H1 (cell line): ENCODE measurements around the gene EED.

Source experiments
- EGR1 ChIP-seq: IDR thresholded peaks from 2 replicates; pipeline ENCODE4 v1.6.1; 2011; ENCODE audit warnings: low read depth, low read length, borderline replicate concordance
- KDM4A ChIP-seq: IDR thresholded peaks from one replicate; pipeline ENCODE4 v1.7.1; 2012; ENCODE audit warnings: low read depth, mild to moderate bottlenecking, moderate library complexity, low read length, inconsistent platforms; ENCODE audit not compliant: severe bottlenecking
- POLR2A ChIP-seq, 2 experiments: IDR thresholded peaks; 1 replicate in 1 of 2; 2 replicates in 1 of 2; pipeline ENCODE4 v1.6.1; 2011; ENCODE audit warnings: low read depth in 2 of 2, low read length in 2 of 2, mild to moderate bottlenecking in 2 of 2; ENCODE audit errors: control extremely low read depth in 1 of 2
- ZNF274 ChIP-seq: IDR thresholded peaks from 2 replicates; pipeline ENCODE4 v1.7.0; 2012; ENCODE audit warnings: low read length, borderline replicate concordance; ENCODE audit errors: extremely low read depth
- TF ChIP-seq, protein P1 (sequence below), 3 experiments: IDR thresholded peaks; 1 replicate in 2 of 3; 2 replicates in 1 of 3; pipeline versions ENCODE4 v1.5.1 to v1.6.1; 2011; ENCODE audit warnings: low read length in 3 of 3, mild to moderate bottlenecking in 3 of 3, inconsistent platforms in 2 of 3, low read depth in 1 of 3, moderate library complexity in 1 of 3; ENCODE audit not compliant: insufficient read depth in 1 of 3; ENCODE audit errors: control extremely low read depth in 1 of 3

DNA sequence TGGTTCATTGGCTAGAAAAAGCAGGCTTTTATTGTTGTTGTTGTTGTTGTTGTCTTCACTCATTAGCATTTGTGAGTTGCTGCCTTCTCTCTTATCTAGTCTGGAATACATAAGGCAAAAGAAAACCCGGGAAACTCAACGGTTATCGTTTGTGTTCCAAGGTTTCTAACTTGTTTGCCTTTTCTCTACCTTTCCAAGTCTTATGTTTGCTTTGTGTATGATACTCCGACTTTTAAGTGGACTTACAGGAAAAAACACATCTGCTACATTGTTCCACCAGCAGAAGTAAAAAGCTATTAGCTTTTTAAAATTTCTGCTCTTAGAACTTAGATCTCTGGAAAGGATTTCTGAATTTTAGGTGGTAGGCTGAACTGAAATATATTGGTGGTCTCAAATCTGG, 30.4 kb downstream of the EED start:
- TF ChIP-seq EGR1, result no peak
- TF ChIP-seq, protein P1, sequence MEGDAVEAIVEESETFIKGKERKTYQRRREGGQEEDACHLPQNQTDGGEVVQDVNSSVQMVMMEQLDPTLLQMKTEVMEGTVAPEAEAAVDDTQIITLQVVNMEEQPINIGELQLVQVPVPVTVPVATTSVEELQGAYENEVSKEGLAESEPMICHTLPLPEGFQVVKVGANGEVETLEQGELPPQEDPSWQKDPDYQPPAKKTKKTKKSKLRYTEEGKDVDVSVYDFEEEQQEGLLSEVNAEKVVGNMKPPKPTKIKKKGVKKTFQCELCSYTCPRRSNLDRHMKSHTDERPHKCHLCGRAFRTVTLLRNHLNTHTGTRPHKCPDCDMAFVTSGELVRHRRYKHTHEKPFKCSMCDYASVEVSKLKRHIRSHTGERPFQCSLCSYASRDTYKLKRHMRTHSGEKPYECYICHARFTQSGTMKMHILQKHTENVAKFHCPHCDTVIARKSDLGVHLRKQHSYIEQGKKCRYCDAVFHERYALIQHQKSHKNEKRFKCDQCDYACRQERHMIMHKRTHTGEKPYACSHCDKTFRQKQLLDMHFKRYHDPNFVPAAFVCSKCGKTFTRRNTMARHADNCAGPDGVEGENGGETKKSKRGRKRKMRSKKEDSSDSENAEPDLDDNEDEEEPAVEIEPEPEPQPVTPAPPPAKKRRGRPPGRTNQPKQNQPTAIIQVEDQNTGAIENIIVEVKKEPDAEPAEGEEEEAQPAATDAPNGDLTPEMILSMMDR (IDR thresholded peaks at IDR 0.05; ENCODE audit: control extremely low read depth in 1 of 3, insufficient read depth in 1 of 3, low read depth in 1 of 3, low read length in 3 of 3), result no peak
- TF ChIP-seq ZNF274, result no peak
- TF ChIP-seq KDM4A, result no peak
- no peak for TF ChIP-seq POLR2A (IDR thresholded peaks at IDR 0.05; ENCODE audit: control extremely low read depth in 1 of 2, low read depth in 2 of 2, low read length in 2 of 2)
